Midbrain (tissue), 1 donor: Measurements from ENCODE around the gene COL27A1.
"Not testable (repeated sequence)": the region's sequence is repeated elsewhere in the genome, so short reads cannot be mapped to it uniquely, and the experiment has no call there.

Source experiments
- DNase-seq: peaks from one replicate; lab custom pipeline; 2025; lab: John Stamatoyannopoulos, UW

The COL27A1 gene

GRCh38 chr9:114185570-114186490 lies 30.5 kb downstream of the COL27A1 start:
- DNase-seq: no peak

GRCh38 chr9:114186605-114187289 lies 31.4 kb downstream of the COL27A1 start:
- no peak for DNase-seq

GRCh38 chr9:114187827-114188226 lies 32.5 kb downstream of the COL27A1 start:
- no peak for DNase-seq

- DNase-seq: no peak
Observed at GRCh38 chr9:114189823-114190562, 34.7 kb downstream of the COL27A1 start.

GRCh38 chr9:114190563-114190905 lies 35.2 kb downstream of the COL27A1 start:
- DNase-seq: no peak

- not testable (repeated sequence) for DNase-seq
Observed at GRCh38 chr9:114191402-114191801, 36.1 kb downstream of the COL27A1 start.

GRCh38 chr9:114192539-114192938 lies 37.2 kb downstream of the COL27A1 start:
- DNase-seq: no peak

GRCh38 chr9:114193090-114193489 lies 37.8 kb downstream of the COL27A1 start:
- no peak for DNase-seq

GRCh38 chr9:114196117-114196516 lies 40.8 kb downstream of the COL27A1 start:
- no peak for DNase-seq

GRCh38 chr9:114196979-114197622 lies 41.8 kb downstream of the COL27A1 start:
- DNase-seq: no peak

- DNase-seq: no peak
Observed at GRCh38 chr9:114198249-114199040, 43.1 kb downstream of the COL27A1 start.

GRCh38 chr9:114200721-114201300 lies 45.5 kb downstream of the COL27A1 start:
- no peak for DNase-seq

GRCh38 chr9:114202396-114202795 lies 47.1 kb downstream of the COL27A1 start:
- no peak for DNase-seq

GRCh38 chr9:114202849-114203248 lies 47.5 kb downstream of the COL27A1 start:
- DNase-seq: no peak

GRCh38 chr9:114203410-114204140 lies 48.2 kb downstream of the COL27A1 start:
- no peak for DNase-seq

GRCh38 chr9:114204265-114204664 lies 48.9 kb downstream of the COL27A1 start:
- DNase-seq: no peak

GRCh38 chr9:114205171-114206015 lies 50.1 kb downstream of the COL27A1 start:
- DNase-seq: peak; percentile 56

- DNase-seq: no peak
Observed at GRCh38 chr9:114206221-114206789, 51.0 kb downstream of the COL27A1 start.
